ENCODE measurements around the gene SOX1. TPM values are rescaled to one million over a fixed set of nuclear protein-coding genes. Genes with fewer than 3 reads are reported as not detected.

SOX1 gene
- total and polyA plus RNA-seq, 9 of the 15 experiments (the other 6 are each of a cell fraction or from before 2014, with no cell fraction given), result not detected

GRCh38 chr13:112114391-112114790 is 47.4 kb downstream of the SOX1 start:
- ChIA-PET CTCF (ENCODE audit: low intra/inter-chr PET ratio) (no interaction called here), POLR2A (no interaction called here)
- H3K9me1 ChIP-seq (ENCODE audit: control insufficient read depth, insufficient read depth, low read length), result no peaks in the 10 kb centered on the region
- no peaks in the 10 kb centered on the region for H3K9me3 ChIP-seq (replicated peaks; ENCODE audit: control insufficient read depth, insufficient read depth, low read depth, low read length)
- intact Hi-C loops (cut with micrococcal nuclease) (no loop called here), in situ Hi-C loops (cut with MboI) (no loop called here)
- H4K20me1 ChIP-seq (replicated peaks; ENCODE audit: control insufficient read depth, insufficient read depth, low read length), result 0 out of 2 replicates have a peak, but pooled peaks cover 3% of the 10 kb centered on the region
- BruUV-seq (replicated peaks), result no TSS peak
- H3K36me3 ChIP-seq (ENCODE audit: control insufficient read depth, insufficient read depth, low read length), result no peaks in the 10 kb centered on the region
- TF ChIP-seq SAP30 (IDR thresholded peaks at IDR 0.05; ENCODE audit: borderline replicate concordance, insufficient read depth, low read depth, low read length, poor library complexity, severe bottlenecking) (no peak), PTTG1 (tag; IDR thresholded peaks at IDR 0.05; ENCODE audit: low read depth) (no peak), ARHGAP35 (IDR thresholded peaks at IDR 0.05; ENCODE audit: partially characterized antibody) (no peak), CAMTA2 (CRISPR knock-in tag; conservative IDR thresholded peaks at IDR 0.05) (no peak), KHSRP (IDR thresholded peaks at IDR 0.05) (no peak), CREM (IDR thresholded peaks at IDR 0.05; ENCODE audit: low read depth) (no peak), CREB5 (CRISPR knock-in tag; IDR thresholded peaks at IDR 0.05) (no peak), RBM39 (optimal IDR thresholded peaks at IDR 0.05; ENCODE audit: low read depth, low read length) (no peak), NR2C1 (IDR thresholded peaks at IDR 0.05) (no peak), NR2C1 (tag; IDR thresholded peaks at IDR 0.05) (no peak), MAFK (IDR thresholded peaks at IDR 0.05; ENCODE audit: low read length) (no peak)
- DNase-seq (ENCODE audit: extremely low read depth in 1 of 4, low spot score in 3 of 4), result no peak
- no peak for FAIRE-seq
- H2AFZ ChIP-seq (ENCODE audit: low read depth, low read length), result no peak overlapping the region
- H3K4me1 ChIP-seq (replicated peaks in 1 of 2; ENCODE audit: control insufficient read depth in 2 of 2, insufficient read depth in 2 of 2, low read length in 2 of 2), result no peaks in the 10 kb centered on the region
- H3K27me3 ChIP-seq (ENCODE audit: control insufficient read depth in 2 of 2, insufficient read depth in 2 of 2, low read length in 2 of 2), result peaks cover 4 to 45% of the 10 kb centered on the region in 2 experiments; a peak in 4 of 5 replicates
- no peak overlapping the region for H3K4me2 ChIP-seq (ENCODE audit: insufficient read depth, low read length)
- no peak overlapping the region for H3K9ac ChIP-seq (ENCODE audit: insufficient read depth in 1 of 2, low read depth in 2 of 2, low read length in 2 of 2)
- no peak overlapping the region for H3K27ac ChIP-seq (ENCODE audit: extremely low read depth, low read depth, low read length)
- H3K4me3 ChIP-seq, result no peak overlapping the region
- ATAC-seq, result no peak
- no peaks in the 10 kb centered on the region for H3K79me2 ChIP-seq (ENCODE audit: control insufficient read depth, insufficient read depth, low read length)
- whole genome bisulfite sequencing (ENCODE audit: insufficient coverage, low coverage, missing lambda C conversion rate), result 0% methylated on average over 7 of the region's 11 CpGs

Data from K562 (cell line).